GM21619 (cell line): ENCODE results near the gene CRYBA4.

Experiments
- ATAC-seq: cut with Tn5 transposase; IDR thresholded peaks from one replicate; pipeline ENCODE4 v1.9.1; 2021; ENCODE audit not compliant: unreplicated experiment

The CRYBA4 gene

DNA sequence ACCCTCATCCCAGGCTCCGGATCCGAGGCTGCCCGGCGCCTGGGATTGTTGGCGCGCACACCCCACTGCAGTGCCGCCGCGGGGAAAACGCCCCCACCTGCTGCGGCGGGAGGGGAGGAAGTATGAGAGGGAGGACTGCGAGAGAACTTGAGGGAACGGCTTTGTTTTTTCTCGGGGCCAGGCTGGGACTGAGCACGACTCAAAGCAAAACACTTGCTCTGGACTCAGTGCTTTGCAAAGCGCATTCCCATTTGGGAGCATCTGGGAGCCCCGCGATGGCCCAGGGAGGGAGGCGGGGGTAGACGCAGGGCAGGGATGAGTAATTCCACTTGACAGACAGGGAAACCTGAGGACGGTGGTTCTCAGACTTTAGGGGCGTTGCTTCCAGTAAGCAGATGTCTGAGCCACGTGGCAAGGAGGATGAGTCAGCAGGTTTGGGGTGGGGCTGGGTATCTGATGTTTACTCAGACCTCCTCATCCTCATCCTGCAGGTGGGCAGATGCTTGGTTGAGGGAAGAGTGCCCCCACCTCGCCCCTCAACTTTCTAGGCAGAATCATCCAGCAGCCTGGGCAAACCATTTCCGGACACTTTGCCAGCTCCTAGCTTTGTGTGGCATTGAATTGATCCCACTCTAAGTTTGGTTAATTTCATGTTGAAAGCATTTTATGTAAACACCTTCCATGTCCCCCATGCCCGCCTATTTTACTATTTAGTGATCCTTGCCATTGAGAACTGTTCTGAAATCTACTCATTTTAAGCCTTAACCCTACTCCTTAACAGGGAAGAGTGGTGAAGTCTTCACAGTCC lies 37.1 kb downstream of the CRYBA4 start:
- peak; percentile 60 for ATAC-seq

DNA sequence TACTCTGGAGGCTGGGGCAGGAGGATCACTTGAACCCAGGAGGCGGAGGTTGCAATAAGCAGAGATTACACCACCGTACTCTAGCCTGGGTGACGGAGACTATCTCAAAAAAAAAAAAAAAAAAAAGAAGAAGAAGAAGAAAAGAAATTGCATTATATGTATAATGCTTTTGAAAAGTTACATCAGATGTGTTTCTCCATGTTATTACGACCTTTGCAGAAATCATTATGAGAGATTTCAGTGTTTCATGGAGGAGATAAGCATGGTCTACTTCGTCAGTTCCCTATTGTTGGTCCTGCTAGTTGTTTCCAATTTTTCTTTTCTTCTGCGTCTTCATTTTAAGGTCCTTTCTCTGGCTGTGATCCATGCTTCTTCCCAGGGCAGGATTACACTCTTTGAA lies 38.6 kb downstream of the CRYBA4 start:
- ATAC-seq, result no peak

DNA sequence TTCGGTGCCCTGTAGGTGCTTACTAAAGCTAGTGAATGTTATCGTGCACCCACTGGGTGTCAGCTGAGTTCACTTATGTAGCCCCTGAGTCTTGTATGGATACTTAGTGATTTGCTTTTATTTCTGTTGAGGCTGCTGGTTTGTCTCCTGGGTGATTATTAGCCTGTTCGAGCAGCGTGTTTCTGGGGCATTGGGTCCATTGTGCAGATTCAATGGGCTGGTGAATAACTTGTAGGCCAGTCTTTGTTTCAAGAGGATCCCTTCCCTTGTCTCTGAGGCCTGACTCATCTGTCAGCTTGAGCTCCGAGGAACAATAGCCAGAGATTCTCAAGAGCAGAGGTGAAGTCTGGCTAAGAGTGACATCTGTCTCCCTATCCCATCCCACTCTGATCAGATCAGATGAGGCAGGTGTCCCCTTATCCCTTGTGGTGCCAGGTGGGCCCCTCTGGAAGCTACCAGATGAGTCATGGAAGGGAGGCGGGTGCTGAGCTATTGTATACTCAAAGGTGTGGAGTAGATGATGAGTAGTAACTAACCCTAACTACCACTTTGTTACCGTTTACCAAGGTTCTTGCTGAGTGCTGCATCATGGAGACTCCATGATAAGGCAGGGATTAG lies 39.3 kb downstream of the CRYBA4 start:
- no peak for ATAC-seq

DNA sequence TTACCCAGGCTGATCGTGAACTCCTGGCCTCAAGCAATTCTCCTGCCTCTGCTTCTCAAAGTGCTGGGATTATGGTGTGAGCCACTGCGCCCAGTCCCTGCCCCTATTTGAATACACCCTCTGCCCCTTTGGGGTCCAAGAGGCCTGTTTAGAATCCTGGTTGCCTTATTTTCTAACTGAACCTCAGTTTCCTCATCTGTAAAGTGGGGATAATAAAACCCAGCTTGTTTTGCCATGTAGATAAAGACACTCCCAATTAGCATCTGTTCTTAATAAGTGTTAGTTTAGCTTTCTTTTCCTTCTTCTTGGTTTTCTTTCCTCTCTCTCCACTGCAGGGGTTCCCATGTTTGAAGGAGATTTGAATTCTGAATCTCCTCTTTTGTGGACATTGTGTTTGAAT lies 40.4 kb downstream of the CRYBA4 start:
- ATAC-seq, result no peak

DNA sequence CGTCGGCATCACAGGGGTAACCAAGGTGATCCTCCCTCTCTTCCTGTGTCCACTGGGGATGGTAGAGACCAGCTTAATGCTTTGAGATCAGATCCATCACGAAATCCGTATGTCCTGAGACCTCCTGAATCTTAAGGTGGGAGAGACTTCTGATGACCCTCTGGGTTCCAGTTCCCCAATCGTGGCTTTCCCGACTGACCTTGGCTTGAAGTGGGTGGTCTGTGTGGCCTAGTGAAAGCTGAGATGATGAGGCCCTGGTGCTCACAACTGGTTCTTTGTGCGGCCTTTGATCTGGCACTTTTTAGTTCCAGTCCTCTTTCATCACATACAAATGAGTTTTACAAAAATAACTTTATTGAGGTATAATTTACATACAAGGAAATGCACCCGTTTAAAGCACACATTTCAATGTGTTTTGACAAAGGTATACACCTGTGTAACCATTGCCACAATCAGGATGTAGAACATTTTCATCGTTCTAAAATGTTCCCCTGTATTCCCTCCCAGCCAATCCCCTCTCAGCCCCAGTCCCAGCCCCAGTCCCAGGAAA lies 41.7 kb downstream of the CRYBA4 start:
- no peak for ATAC-seq

DNA sequence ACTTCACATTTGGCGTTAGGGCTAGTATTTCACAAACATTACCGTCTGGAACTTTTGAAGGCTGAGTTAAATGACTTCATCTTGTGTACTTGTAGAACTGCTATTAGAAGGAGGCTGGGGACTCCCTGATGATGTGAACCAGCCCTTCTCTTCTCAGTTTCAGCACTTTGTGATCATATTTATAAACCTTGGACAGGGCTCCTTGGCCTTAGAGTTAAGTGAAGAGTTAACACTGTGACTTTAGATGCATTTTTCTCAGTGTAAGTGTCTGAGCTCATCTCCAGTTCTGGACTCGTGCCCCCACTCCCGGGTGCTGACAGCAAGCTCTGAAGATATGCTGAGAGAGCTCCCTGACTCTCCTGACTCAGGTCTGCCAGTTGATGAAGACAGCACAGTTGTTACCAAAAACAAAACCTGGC lies 44.1 kb downstream of the CRYBA4 start:
- ATAC-seq, result peak; percentile 17

DNA sequence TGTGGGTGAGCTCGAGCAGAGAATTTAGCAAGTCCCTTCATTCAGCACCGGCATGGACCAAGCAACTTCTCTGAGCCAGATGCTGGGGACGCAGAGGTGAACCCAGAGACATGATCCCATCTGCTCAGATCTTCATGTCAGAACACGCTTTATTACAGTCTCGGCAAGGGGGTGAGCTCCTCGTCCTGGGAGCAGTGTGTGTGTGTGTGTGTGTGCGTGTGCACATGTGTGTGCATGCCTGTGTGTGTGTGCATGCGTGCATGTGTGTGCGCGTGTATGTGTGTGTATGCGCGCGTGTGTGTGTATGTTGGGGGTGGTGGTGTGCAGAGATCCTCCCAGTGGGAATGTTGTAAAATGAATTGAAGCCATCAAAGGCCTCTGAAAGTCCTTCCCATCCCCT lies 45.4 kb downstream of the CRYBA4 start:
- no peak for ATAC-seq

DNA sequence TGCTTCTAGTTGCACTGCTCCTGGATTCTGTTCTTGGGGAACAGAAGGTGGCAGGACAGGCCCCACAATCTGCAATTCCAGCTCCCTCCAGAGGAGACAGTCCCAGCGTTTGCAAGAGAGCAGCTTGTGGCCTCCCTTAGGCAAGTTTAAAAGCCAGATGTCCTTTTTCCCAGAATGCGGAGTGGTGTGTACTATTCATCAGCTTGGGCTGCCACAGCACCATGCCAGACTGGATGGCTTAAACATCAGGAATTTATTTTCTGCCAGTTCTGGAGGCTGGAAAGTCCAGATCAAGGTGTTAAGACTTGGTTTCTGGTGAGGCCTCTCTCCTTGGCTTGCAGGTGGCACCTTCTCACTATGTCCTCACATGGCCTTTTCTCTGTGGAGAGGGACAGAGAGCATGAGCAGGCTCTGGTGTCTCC lies 47.3 kb downstream of the CRYBA4 start:
- no peak for ATAC-seq

DNA sequence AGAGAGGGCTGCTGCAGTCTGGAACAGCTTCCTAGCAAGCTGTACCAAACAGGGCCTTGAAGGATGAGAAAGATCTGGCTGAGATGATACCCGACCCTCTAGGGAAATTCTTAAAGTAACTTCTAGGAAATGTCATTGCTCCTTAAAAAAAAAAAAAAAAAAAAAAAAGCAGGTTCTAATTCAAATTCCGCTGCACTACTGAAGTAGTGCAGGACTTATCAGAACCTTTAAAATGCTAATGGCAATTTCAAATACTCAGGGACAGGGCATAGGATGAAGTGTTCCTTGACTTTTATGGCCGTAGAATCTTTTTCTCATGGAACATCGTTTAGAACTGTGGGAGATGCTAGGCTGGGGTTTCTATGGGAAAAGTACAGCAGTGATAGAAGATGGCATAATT lies 48.7 kb downstream of the CRYBA4 start:
- ATAC-seq, result no peak

DNA sequence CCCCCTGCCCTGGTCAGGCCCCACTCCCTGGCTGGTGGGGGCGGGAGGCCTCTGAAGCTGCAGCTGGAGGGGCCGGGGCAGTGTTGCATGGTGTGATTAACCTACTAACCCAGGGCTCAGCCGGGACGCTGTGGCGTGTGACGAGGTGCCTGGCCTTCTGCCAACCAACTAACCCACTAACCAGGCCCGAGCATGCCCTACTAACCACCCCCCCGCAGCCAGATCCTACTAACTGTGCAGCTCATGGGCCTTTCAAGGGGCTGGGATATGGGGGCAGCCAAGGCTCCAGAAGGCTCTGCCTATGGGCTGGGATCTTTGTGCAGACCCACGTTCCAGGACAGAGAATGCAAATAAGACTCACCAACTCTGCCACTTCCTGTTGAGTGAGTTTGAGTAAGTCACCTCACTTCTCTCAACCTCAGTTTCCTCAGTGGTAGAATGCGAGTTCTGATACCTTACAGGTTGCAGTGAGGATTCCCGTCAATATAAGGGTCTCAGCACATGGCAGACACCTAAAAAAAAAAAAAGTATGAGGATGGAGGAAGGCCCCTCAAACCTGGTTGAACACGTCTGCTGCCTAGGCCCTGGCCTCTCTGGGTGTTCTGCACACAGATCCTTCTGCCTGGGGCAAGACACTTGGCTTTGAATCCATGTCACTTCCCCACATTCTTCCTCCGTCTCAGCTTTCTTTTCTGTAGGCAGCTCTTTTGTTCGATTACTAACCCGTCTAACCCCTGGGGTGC lies 49.7 kb downstream of the CRYBA4 start:
- ATAC-seq, result peak; percentile 29

DNA sequence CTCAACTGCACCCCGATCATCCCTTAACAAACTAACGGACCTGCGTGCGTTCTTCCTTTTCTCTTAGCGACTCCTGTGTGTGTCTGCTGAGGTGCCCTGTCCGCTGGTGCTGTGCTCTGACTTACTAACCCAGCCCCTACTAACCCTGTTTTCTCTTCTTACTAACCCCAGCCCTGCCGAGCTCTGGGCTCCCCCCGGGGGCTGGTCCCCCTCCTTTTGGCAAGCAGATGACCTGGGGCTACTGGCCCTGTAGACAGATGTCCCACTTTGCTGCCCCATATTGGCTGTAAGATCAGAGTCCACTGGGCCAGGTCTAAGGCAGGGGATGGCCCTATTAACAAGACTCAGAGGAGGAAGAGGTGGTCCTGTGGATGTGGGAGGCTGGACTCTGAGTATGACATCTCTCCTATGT lies 50.3 kb downstream of the CRYBA4 start:
- ATAC-seq, result peak; percentile 11

DNA sequence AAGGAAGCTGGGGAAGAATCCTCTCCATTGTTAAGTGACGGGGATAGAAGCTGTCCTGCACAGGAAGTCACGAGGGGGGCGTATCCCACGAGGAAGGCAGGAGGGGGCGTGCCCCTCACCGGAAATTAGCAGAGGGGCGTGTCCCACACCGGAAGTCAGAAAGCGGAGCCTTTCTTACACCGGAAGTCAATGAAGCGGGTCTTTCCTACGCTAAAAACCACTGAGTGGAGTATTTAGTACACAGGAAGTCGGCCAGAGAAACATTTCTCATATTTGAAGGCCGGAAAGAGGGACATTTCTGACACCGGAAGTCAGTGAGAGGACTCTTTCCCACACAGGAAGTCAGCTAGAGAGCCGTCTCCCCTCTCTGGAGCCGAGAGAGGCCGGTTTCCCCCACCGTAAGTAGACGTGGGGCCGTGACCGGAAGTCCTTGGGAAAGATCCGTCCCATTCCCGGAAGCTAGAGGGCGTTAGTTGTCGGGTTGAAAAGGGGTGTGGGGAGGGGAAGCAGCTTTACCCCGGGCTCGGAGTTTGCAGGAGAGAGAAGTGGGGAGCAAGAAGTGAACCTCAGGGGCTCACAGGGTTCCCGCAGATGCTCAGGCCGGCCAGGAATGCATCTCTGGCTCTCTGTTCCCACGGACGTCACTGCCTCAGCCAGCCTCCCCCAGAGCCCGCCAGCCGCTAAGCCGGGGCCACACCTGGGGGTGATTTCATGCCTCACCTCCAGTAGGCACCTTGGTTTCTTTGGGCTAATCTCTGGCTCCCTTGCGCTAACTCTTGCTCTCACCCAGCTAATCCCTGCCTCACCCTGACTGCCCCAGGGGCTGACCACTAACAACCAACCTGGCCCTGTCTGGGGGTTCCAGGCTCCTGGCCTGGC lies 51.1 kb downstream of the CRYBA4 start:
- ATAC-seq, result peak; percentile 69

DNA sequence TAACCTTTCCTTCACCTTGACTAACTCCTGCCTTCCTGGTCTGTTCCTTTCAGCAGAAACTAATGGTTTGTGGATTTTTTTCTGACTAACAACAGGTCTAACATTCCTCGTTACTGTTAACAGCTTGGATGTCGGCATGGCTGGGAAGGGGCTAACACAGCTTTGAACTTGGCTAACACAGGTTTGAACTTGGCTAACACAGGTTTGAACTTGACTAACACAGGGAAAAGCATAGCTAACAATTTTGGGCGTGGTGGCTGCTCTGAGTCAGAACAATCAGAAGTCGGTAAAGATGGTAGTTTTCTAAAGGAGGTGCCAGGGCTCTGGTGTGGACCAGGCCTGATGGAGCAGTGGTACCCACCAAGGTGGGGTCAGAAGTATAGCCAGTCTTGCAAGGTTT lies 51.7 kb downstream of the CRYBA4 start:
- no peak for ATAC-seq

DNA sequence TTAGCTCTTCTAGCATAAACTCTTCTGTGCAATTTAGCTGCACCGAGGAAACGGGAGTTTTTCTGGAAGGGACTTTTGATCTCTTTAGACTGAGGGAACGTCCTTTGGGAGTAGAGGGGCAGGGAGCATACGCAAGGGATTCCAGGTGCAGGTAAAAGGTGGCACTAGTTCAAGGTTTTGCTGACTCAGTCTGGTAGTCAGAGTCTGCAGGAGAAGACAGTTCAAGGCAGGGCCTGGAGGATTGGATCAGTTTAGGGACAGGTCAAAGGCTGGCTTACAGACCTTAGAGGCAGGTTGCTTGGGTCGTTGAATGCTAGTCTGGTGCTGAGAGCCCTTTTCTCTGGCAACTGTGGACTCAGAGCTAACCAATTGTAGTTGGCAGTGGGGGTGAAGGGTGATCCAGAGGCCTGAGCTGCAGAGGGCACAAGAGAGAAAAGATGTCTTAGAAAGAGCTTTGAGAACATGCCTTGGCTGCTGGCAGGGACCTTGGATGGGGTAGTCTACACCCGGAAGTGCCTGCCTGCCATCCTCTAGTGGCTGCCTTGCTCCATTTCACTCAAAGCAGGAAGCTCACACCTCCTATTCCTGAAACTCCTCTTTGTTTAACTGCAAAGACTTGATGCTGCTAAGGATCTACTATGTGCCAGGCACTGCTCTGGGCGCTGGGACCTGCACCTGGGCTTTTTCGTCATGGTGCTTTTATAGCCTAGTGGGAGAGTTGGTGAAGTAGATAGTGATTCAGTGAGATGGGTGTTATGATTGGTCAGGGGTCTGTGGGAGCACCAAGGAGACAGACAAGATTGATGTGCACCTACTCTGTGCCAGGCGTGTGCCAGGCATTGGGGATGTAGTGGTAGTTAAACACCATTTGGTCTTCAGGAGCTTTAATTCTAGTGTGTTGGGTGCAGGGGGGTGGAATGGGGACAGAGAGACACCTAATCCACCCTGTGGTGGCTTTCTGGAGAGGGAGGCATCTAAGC lies 52.7 kb downstream of the CRYBA4 start:
- no peak for ATAC-seq

DNA sequence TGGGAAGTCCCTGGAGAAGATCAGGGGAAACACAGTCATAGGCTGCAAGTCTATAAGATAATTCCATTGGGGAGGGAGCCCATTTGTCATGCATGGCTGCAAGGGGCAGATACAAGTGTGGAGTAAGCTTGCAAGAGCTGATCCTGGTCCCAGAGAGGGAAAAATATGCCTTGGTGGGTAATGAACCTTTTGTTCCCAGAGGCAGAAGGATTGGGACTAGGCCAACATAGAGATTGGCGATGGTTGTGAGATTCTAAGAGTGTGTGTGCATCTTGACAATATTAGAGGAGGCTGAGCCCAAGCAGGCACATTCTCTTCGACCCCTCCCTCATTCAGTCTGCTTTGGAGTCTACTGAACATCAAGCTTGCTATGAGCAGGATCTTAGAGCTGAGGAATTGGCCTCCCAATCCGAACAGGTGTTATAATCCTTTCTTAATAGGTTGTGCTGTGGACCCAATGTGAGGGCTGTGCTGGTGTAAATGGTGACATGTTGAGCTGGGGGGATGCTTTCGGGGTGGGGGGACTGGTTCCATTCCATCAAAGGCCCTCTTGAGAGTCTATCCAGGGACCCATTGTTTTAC lies 54.0 kb downstream of the CRYBA4 start:
- no peak for ATAC-seq

DNA sequence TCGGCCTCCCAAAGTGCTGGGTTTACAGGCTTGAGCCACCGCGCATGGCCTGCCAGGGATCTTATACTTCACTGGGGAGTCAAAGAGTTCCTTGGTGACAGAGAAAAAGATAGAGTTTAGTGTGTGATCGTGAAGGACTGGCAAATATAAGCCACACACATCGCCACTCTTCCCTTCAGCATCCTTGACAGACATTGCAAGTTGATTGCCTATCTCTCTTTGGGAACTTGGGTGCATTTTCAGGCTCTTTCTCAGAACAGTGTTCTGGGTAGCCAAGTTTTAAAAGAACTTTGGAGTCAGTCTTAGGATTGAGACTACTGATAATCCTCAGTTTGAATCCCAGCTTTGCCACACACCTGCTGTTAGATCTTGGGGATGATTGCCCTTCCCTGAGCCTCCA lies 55.5 kb downstream of the CRYBA4 start:
- no peak for ATAC-seq

DNA sequence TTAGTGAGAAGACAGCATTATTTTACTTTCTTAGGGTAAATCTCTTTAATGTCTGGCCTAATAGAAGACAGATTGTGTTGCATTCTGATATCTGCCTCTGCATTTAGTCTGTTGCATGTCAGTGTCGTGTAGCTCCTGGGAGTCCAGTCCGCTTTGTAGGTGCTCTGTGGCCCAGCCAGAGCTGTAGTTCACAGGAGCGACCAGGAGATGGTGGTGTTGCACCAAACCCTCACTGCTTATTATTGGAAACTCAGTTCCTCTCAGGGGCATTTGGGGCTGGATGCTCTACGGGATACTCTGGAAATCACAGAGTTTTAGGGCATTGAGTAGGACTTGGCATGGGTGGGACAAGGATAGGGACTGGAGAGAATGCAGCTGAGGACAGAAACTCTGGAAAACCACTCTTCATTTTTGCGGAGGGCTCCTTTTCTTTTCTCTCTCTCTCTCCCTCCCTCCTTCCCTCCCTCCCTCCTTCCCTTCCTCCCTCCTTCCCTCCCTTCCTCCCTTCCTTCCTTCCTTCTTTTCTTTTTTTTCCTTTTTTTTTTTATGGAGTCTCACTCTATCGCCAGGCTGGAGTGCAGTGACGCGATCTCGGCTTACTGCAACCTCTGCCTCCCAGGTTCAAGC lies 57.4 kb downstream of the CRYBA4 start:
- peak; percentile 49 for ATAC-seq
